Fibroblast of pulmonary artery (primary cell): ENCODE results near the gene ALAD.
"Not testable (repeated sequence)": the region's sequence is repeated elsewhere in the genome, so short reads cannot be mapped to it uniquely, and the experiment has no call there.

Experiments used
- DNase-seq: peaks from one replicate; pipeline ENCODE4 v3.0.0-alpha.2; 2010; ENCODE audit warnings: low read depth
- H3K4me3 ChIP-seq: replicated peaks from 2 replicates; pipeline ENCODE4 v1.5.1; 2011; ENCODE audit warnings: low read depth, mild to moderate bottlenecking, control low read depth, low read length, moderate library complexity
- CTCF ChIP-seq: IDR thresholded peaks from 2 replicates; pipeline ENCODE4 v1.5.1; 2011; ENCODE audit warnings: mild to moderate bottlenecking, control low read depth, low read length, inconsistent platforms; ENCODE audit errors: missing control alignments

The ALAD gene

GRCh38 chr9:113410207-113410864 is 9.3 kb upstream of the ALAD start, which contains the start of the genes C9orf43 and POLE3:
C9orf43 (plus strand) TSS chr9:113410747; CDS start chr9:113413494, 2,747 bp downstream.
POLE3 (minus strand) TSS chr9:113410675; CDS start chr9:113410293, 382 bp downstream.
- DNase-seq: peak; percentile 97
- no peak for TF ChIP-seq CTCF
- peak within 1 kb of the TSS; percentile 64 for H3K4me3 ChIP-seq

GRCh38 chr9:113409883-113410206 is 8.8 kb upstream of the ALAD start:
- no peak for DNase-seq
- H3K4me3 ChIP-seq: peak overlapping the region; percentile 64
- no peak for TF ChIP-seq CTCF

- DNase-seq: no peak
- H3K4me3 ChIP-seq: peak overlapping the region; percentile 64
- TF ChIP-seq CTCF: no peak
Observed at GRCh38 chr9:113409481-113409880, 8.4 kb upstream of the ALAD start.

- peak; percentile 87 for DNase-seq
- peak; percentile 85 for TF ChIP-seq CTCF
- not testable (repeated sequence) for H3K4me3 ChIP-seq
Observed at GRCh38 chr9:113406873-113407511, 5.9 kb upstream of the ALAD start.

- H3K4me3 ChIP-seq, DNase-seq: not testable (repeated sequence)
Observed at GRCh38 chr9:113406353-113406752, 5.3 kb upstream of the ALAD start.

DNA sequence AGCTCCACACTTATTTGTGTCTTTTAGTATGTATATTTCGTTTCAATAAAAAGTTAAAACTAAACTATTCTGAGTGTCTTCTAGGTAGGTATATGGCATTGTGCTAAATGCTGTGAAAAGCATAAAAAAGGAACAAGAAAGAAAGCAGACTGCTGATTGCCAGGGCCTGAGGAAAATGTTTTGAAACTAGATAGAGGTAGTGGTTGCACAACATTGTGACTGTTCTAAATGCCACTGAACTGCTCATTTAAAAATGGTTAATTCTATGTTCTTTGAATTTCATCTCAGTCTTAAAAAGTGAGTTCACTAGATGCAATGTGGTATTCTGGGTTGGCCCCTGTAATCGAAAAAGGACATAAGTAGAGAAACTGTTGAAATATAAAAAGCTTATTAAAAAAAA is 2.6 kb upstream of the ALAD start:
- no peak for TF ChIP-seq CTCF
- peak; percentile 35 for DNase-seq
- no peak overlapping the region for H3K4me3 ChIP-seq

GRCh38 chr9:113399646-113400200 is 1.4 kb downstream of the ALAD start:
- no peak for DNase-seq
- TF ChIP-seq CTCF: no peak
- H3K4me3 ChIP-seq: peak overlapping the region; percentile 90
